Stimulated activated CD8-positive, alpha-beta memory T cell treated with anti-CD3 and anti-CD28 coated beads, Interleukin-4, amount 100 ng/mL, for 4 hours (primary cell): ENCODE results near the gene CWH43.
"Not testable (repeated sequence)": the region's sequence is repeated elsewhere in the genome, so short reads cannot be mapped to it uniquely, and the experiment has no call there.

Experiments used
- DNase-seq, 2 donors: peaks; one replicate each; pipeline ENCODE4 v3.0.0-alpha.2; 2020; ENCODE audit warnings: low read depth in 2 of 2, low spot score in 1 of 2

Gene CWH43

DNA sequence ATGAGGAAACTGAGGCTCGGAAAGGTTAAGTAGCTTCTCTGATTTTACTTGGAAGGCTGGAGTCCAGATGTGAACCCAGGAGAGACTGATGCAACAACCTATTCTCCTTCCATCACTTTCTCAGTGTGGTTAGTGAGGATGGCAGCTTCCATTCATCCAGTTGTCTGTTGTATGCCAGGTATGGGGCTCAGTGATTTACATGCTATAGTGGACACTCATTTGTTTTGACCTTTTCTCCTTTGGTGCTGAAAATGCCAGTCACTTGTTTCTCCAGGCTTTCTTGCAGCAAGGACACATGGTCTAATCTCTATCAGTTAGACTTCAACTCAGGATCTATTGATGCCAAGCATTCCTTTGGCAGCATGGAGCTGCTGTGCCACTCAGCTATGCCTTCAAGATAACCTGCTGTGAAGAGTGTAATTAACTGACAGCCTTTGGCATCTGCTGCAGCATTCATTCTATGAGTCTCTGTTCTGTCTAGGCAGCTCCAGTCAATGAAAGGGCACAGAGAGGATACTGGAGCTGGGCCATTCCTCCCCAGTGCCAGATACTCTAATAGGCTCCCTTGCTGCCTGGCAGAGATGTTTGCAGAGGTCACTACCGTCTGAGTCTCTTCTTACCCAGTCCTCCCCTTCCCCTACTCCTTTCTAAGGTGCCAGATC is 11.0 kb upstream of the CWH43 start:
- DNase-seq, result no peak

DNA sequence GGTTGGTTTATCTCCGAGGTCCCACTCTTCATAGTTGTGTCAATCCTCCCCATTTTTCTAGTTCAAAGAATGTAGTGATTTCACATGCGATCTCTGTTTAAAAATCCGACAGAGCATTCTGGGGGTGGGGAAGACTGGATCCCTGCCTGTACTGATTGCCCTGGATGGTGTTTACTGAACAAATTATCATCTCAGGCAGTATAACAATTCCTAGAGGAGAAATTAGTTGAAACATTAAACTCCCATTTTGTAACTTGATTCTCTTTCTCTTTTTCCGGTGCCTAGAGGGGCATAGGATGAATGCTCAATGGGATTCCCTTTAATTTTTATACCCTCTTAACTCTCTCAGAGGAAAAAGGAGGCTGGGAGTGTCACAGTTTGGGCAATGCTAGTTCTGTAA is 10.0 kb upstream of the CWH43 start:
- DNase-seq, result no peak

DNA sequence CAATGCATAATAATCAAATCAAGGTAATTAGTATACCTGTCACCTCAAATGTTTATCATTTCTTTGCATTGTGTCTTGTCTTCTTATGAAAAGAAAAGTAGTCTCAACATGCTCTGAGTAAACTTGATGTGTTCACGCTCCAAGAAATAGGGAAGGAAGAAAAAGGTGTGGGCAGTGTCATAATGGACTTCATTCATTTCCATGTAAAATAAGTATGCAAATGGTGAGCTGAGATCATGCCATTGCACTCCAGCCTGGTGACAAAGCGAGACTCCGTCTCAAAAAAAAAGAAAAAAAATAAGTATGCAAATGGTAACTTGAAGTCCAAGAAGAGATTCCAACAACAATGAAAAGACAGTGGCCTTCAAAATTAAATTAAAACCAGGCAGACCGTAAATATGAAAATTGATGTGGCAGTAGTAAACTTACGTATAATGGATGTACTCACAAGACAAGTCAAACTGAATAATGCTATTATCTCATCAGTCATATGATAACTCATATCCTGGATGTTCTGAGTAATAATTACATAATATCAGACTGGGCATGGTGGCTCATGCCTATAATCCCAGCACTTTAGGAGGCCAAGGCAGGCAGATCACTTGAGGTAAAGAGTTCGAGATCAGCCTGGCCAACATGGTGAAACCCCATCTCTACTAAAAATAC is 6.0 kb upstream of the CWH43 start:
- no peak for DNase-seq

DNA sequence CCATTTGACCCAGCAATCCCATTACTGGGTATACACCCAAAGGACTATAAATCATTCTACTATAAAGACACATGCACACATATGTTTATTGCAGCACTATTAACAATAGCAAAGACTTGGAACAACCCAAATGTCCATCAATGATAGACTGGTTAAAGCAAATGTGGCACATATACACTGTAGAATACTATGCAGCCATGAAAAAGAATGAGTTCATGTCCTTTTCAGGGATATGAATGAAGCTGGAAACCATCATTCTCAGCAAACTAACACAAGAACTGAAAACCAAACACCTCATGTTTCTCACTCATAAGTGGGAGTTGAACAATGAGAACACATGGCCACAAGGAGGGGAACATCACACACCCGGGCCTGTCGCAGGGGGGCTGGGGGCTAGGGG is 2.1 kb upstream of the CWH43 start:
- DNase-seq, result not testable (repeated sequence)

DNA sequence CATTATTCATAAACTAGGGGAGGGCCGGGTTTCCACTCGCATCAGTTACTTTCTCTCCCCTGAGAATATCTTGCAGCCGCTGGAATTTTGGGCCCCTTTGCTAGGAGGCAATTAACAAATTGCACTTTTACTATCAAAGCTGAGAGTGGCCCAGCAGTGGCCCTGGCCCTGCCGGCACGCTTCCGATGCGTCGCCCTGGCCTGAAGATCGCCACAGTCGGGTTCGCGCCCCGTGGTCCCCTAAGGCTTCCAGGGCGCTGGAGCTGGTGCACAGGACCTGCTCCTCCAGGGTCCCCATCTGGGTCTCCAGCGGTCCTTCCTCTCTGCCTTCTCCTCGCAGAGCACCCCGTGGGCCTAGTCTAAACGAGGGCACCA is 486 bp upstream of the CWH43 start:
- no peak for DNase-seq

DNA sequence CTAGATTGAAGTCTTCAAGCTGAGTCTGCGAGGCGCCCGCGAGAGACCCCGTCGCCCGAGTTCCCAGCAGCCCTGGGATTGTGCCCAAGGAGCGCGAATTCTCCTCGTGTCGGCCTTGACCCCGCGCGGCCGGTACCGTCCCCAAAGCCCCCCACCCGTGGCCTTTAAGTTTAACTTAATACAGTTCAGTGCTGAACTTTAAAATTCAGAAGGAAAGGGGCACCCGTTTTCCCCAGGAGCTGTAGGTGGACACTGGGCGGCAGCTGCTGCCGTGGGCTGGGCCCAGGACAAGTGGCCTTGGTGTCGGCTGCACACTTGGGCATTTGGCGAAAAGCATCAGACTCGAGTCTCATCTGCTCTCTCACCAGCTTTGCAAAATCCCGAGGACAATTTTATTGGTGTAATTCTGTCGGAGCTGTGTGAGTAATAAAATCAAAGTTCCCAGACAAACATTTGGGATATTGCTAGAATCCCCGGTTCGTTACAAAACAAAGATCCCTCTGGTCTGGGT is 634 bp downstream of the CWH43 start:
- no peak for DNase-seq

DNA sequence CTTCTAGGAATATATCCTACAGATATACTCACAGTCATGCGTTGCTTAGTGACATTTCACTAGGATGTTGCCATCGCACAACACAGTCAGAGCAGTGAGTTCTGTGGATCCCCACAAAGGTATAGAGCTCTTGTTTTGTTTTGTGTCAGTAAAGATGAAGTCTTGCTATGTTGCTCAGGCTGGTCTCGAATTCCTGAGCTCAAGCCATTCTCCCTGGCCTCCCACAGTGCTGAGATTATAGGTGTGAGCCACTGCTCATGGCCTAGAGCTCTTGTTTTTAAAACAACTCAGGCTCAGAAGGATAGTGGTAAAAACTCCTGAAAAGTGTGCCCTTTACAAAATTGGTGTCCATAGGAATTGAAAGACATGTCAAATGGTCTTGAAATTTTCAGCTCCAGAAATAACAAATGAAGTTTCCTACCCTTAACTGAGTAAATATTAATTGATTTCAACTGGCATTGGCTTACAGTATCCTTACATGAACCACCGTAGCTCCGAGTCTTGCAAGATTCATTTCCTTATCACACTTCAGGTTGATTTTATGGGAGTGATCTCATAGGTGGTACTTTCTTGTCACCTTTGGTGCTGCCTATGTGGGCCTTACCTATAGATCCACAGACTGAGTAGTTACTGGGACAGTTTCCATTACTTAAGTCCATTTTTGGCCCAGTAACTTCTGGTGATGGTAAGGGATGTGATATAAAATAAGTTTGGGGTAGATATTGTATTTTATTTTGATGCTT is 3.6 kb downstream of the CWH43 start:
- DNase-seq, result no peak

DNA sequence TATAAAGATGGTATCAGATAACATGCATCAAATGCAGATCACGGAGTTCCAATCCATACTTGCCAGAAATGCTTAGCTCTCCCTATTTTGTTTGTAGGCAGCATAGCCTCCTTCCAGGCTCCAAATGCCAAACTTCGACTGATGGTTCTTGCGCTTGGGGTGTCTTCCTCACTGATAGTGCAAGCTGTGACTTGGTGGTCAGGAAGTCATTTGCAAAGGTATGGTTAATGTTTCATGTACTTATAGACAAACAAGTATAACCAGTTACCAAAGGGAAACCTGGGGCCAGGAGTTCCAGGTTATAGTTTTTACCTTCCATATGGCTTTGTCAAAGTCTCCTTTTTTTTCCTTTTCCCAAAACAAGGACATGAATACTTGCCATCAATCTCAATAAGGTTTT is 5.3 kb downstream of the CWH43 start:
- DNase-seq, result no peak

DNA sequence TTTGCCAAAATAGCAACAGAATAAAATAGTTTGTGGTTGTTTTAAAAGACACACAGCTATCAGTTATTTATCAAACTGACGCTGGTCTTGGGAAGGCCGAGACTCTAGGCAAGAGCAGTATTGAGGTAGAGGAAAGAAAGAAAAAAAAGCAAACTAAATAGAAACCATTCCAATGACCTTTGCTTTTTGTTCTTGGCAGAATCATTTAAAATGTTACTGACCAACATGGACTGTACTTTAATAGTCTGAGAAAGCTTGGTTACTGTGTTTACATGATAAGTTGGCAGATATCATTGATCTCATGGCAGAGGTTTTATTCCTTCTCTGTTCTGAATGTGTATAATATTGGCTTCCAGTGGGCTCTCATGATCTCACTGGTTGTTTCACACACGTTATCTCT is 11.9 kb downstream of the CWH43 start:
- no peak for DNase-seq

DNA sequence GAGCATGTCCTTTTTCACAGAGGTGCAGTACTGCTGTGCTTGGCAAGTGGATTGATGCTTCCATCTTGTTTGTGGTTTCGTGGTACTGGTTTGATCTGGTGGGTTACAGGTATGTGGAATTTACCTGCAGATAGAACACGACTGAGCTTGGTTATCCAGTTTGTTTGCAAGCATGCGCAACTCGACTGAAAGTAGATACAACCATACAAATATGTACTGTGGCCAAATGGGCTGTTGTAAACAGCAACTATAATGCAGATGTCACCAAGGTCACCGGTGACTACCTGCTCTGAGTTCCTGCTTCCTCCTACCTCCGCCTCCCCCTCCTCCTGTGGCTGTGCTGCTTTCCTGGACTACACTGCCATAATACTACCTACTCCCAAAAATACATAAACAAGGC is 12.4 kb downstream of the CWH43 start:
- DNase-seq, result no peak

DNA sequence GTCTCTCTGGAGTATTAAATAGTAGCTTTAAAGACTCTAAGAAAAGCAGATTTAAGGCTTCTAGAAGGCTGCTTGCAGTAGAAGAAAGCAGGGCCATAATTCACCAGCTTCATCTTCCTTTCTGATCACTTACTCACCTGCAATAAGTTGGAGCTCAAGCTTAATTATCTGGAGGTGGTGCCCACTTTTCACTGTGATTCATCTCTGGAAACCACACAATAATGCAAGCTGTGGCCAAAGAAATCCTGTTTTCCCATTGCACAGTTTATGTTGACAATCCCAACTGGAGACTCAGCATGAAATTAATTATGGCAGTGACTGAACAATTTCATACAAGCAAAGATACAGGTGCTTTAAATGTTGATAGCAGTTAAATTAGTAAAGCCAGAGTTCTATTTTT is 14.7 kb downstream of the CWH43 start:
- DNase-seq, result no peak

DNA sequence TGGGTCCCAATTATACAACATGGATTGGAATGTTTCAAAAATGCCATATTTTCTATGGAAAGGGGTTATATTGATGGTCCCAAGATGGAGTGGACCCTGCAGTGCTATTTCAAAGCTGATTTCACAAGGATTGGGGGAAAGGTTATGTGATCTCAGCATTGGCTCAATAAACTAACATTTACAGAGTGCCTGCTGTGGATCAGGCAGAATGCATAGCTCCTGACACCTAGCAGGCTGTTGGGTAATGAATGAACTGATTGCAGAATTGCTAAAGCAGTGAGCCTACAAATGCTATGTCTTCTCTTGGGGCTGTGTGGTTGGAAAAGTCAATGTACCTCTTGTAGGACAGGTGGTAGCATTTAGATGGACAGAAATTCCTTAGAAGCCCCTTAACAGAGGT is 16.9 kb downstream of the CWH43 start:
- no peak for DNase-seq

DNA sequence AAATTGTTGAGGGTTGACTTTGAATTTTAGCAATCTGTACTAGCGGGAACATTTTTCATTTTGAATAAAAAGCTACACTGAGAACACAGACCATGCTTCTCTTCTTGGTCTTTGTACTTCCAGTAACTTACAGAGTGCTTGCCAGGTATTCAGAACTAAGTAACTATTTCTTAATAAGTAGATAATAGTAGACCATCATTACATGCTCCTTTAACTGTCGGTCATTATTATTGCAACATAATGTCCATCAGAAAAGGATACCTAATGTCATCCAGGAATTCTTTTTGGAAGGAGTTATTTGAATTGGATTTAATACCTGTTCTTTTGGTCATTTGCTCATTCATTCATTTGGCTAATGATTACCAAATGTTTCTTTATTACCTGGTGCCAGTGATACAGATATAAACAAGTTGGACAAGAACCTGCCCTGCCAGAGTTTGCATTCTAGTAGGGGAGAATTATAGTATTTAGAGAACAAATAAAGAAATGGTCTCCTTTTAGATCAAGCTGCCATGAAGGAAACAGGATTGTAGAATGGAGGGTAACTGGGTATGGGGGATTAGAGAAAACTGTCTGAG is 32.7 kb downstream of the CWH43 start:
- no peak for DNase-seq

DNA sequence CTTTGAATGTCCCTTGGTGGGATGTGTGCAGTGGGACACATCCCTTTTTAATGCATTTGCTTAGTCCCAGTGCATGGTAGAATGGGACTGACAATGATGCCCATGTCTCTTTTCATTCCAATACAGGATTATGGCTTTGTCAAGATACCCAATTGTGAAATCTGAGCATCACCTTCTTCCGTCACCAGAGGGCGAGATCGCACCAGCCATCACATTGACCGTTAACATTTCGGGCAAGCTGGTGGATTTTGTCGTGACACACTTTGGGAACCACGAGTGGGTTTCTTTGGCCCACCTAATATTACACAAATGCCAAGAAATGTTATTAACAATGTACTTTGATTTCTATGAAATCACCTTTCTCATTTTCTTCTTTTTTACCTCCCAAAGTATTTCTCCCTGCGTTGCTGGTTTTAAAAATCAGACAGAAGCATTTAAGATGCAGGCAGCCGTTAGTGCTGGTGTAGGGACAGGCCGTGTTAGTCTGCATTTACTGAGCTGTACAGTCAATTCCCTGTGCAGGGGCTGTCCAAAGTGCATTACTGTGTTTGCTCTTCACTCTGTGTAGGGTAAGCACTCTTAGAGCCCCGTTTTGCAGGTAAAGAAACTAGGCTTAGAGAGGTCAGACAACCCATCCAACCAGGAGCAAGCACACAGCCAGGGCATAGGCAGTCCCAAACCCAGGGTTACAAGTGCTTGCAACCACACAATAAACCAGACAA is 46.5 kb downstream of the CWH43 start:
- no peak for DNase-seq

DNA sequence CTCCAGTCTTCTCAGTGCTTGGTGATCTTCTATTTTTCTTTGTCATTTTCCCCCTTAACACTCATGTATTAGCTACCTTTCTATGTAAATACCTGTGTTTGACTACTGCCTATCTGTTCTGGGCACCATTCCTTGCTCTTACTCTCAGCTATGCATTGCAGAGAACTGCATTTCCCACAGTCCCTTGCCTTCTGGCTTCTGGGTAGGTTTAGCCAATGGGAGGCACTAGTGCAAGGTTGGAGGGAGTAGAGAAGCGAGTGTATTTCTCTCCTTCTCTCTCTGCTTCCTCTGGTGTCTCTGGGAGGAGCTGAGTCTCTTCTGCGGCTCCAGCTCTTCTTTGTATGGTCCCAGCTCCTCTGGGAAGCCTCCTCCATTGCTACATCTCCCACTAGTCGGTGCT is 50.5 kb downstream of the CWH43 start:
- no peak for DNase-seq

DNA sequence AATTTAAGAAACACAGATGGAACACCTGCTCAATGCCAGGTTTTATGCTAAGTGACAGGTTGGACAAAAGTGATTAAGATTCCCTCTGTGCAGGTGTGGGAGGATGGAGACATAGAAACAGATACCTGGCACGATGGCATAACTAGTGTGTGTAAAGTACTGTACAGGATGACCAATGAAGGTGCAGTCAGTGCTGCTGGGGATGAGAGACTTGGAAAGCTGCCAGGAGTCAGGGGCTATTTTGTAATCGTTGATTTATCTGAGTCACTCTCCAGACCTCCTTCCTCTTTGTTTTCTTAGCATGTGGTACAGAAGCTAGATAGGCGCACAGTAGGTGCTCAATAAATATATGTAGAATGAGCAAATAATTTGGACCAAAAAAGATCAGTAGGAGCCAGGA is 58.2 kb downstream of the CWH43 start:
- DNase-seq, result no peak

DNA sequence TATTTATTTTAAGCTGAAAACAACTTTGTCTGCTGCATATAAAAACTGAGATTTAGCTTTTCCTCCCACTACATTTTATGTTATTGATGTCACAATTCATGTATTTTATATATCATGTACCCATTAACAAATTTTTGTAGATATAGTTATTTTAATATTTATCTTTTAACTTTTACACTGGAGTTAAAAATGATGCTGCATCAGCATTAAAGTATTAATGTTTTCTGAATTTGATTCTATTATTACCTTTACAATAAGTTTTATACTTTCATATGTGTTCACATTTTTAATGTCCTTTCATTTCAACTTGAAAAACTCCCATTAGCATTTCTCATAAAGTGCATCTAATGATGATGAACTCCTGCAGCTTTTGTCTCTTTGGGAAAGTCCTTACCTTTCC is 72.2 kb downstream of the CWH43 start:
- DNase-seq, result no peak

DNA sequence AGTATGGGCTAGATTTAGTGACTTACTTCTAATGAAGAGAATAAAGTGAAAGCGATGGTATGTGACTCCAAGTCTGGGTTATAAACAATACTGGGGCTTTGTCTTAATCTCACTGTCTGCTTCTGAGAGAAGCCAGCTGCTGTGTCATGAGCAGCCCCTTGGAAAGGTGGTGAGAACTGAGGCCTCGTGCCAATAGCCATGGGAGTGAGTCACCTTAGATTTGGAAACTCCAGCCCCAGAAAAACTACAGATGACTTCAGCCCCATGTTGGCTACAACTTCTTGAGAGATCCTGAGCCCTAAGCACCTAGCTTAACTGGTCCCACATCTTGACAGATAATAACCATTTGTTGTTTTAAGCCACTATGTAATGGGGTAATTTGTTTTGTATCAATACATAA is 77.6 kb downstream of the CWH43 start:
- no peak for DNase-seq

DNA sequence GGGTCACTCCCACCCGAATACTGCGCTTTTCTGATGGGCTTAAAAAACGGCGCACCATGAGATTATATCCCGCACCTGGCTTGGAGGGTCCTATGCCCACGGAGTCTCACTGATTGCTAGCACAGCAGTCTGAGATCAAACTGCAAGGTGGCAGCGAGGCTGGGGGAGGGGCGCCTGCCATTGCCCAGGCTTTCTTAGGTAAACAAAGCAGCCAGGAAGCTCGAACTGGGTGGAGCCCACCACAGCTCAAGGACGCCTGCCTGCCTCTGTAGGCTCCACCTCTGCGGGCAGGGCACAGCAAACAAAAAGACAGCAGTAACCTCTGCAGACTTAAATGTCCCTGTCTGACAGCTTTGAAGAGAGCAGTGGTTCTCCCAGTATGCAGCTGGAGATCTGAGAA is 86.1 kb downstream of the CWH43 start:
- DNase-seq, result not testable (repeated sequence)

DNA sequence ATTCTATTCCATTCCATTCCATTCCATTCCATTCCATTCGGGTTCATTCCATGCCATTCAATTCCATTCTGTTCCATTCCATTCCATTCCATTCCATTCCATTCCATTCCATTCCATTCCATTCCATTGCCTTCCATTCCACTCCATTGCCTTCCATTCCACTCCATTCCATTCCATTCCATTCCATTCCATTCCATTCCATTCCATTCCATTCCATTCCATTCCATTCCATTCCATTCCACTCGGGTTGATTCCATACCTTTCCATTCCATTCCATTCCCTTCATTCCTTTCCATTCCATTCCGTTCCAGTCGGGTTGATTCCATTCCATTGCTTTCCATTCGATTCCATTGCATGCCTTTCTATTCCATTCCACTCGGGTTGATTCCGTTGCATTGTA is 105.8 kb downstream of the CWH43 start:
- not testable (repeated sequence) for DNase-seq

DNA sequence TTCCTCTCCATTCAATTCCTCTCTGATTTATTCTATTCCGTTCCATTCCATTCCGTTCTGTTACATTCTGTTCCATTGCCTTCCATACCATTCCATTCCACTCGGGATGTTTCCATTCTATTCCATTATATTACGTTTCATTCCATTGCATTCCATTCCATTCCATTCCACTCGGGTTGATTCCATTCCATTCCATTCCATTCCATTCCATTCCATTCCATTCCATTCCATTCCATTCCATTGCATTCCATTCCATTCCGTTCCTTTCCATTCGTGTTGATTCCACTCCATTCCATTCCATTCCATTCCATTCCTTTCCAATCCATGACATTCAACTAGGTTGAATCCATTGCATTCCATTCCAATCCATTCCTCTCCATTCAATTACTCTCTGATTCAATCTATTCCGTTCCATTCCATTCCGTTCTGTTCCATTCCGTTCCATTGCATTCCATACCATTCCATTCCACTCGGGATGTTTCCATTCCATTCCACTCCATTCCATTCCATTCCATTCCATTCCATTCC is 106.6 kb downstream of the CWH43 start:
- not testable (repeated sequence) for DNase-seq
